ENCODE measurements around the gene NXN. TPM values are rescaled to one million over a fixed set of nuclear protein-coding genes. Genes with fewer than 3 reads are reported as not detected.

NXN gene
- polyA plus RNA-seq, 1 of the 3 experiments (the other 2 are of a cell fraction) = 23.9 TPM

DNA sequence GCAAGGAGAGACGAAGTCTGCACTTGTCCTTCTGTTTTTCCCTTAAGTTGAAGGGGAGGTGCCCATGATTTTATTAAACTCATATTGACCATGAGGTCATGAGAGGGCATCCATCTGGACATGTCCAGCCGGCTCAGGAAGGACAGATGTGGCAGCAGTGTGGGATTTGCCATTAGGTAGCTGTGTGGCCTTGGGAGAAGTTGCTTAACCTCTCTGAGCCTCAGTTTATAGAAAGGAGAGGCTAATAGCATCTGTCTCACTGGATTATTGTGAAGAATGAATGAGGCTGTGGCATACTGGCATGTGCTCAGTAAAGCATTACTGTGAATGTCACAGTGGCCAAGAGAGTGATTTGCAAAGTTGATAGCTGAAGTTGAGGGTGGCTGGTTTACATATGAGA lies 18.5 kb upstream of the NXN start:
- Histone ChIP-seq H3K9ac (peak overlapping the region; percentile 89; the same call in 1 of the 2 replicates), H3K36me3 (replicated peaks in 1 of 2; ENCODE audit: control insufficient read depth in 1 of 2, insufficient read depth in 2 of 2, low read length in 1 of 2) (peaks cover 28 to 30% of the 10 kb centered on the region in 2 experiments)

GRCh38 chr17:996554-997344 lies 17.2 kb upstream of the NXN start, which contains the start of gene TIMM22:
TIMM22 (plus strand) TSS chr17:997129; CDS start chr17:997143, 14 bp downstream.
- Histone ChIP-seq H3K27me3 (ENCODE audit: insufficient read depth) (no peaks in the 10 kb centered on the region), H3K9me3 (no peaks in the 10 kb centered on the region), H3K4me2 (peak within 1 kb of the TSS; percentile 84), H3K36me3 (replicated peaks in 1 of 2; ENCODE audit: control insufficient read depth in 1 of 2, insufficient read depth in 2 of 2, low read length in 1 of 2) (peaks cover 20 to 21% of the 10 kb centered on the region in 2 experiments), H4K20me1 (ENCODE audit: insufficient read depth) (peaks cover 28% of the 10 kb centered on the region), H3K4me1 (ENCODE audit: control insufficient read depth in 1 of 2, insufficient read depth in 2 of 2, low read depth in 1 of 2, low read length in 1 of 2) (peaks cover 12 to 15% of the 10 kb centered on the region in 2 experiments; a peak in 3 of 4 replicates), H2AFZ (ENCODE audit: low read depth) (peak within 1 kb of the TSS; percentile 96), H3F3A (replicated peaks; ENCODE audit: insufficient read depth) (peaks cover 22% of the 10 kb centered on the region), H3K9me2 (no peaks in the 10 kb centered on the region), H3K9ac (peak within 1 kb of the TSS; percentile 89), H3K4me3 (ENCODE audit: low read depth in 2 of 2, low read length in 1 of 2) (peak within 1 kb of the TSS; percentile 68 to 99), H3K27ac (ENCODE audit: low read depth in 2 of 2, low read length in 1 of 2) (peak within 1 kb of the TSS; percentile 87 to 92), H3K79me2 (ENCODE audit: insufficient read depth) (peaks cover 24% of the 10 kb centered on the region)
- DNase-seq = peak; percentile 96
- CTCF ChIA-PET = interaction anchor here (0.6 to 6.5 kb wide), 37 partner anchors 8 to 584 kb away, joined by 3 to 69 read pairs (median 4); partner anchors contain the start of genes GLOD4, MRM3, NXN and VPS53
- POLR2A ChIA-PET = interaction anchor here (0.9 kb wide), 1 partner anchor 263 kb away, joined by 5 read pairs; no protein-coding TSS in a partner anchor
- under 1% methylated on average over 28 of the region's 71 CpGs for WGBS (ENCODE audit: low lambda C conversion rate)
- TF ChIP-seq SMC3 (IDR thresholded peaks at IDR 0.05; ENCODE audit: low read depth, low read length) (peak; percentile 63), MEF2A (IDR thresholded peaks at IDR 0.05; ENCODE audit: borderline replicate concordance, low read depth) (no peak), MAX (IDR thresholded peaks at IDR 0.05; ENCODE audit: low read depth) (peak; percentile 99), POLR2AphosphoS5 (IDR thresholded peaks at IDR 0.05; ENCODE audit: low read depth, low read length) (peak; percentile 82), TAF1 (IDR thresholded peaks at IDR 0.05; ENCODE audit: borderline replicate concordance, low read depth, low read length) (peak; percentile 98), TCF12 (IDR thresholded peaks at IDR 0.05) (no peak; the same call in 1 of the 2 replicates), NFIC (IDR thresholded peaks at IDR 0.05; ENCODE audit: borderline replicate concordance) (no peak), EZH2phosphoT487 (IDR thresholded peaks at IDR 0.05; ENCODE audit: borderline replicate concordance, low read depth) (no peak), PBX3 (IDR thresholded peaks at IDR 0.05) (no peak; the same call in 1 of the 2 replicates), CTCF (IDR thresholded peaks at IDR 0.05) (peak; percentile 88), USF2 (IDR thresholded peaks at IDR 0.05; ENCODE audit: borderline replicate concordance, low read depth, low read length) (peak; percentile 46; the same call in 1 of the 2 replicates), ELF1 (IDR thresholded peaks at IDR 0.05) (peak; percentile 54; the same call in 1 of the 2 replicates), FOXM1 (IDR thresholded peaks at IDR 0.05; ENCODE audit: low read depth) (no peak), YY1 (IDR thresholded peaks at IDR 0.05; ENCODE audit: low read depth) (peak; percentile 98), FOXJ3 (CRISPR knock-in tag; IDR thresholded peaks at IDR 0.05) (no peak), CHD2 (IDR thresholded peaks at IDR 0.05; ENCODE audit: low read length, partially characterized antibody) (peak; percentile 97), TEAD4 (IDR thresholded peaks at IDR 0.05; ENCODE audit: borderline replicate concordance, insufficient read depth) (no peak), RFX5 (IDR thresholded peaks at IDR 0.05; ENCODE audit: low read length) (no peak)
- TF ChIP-seq, protein P1, sequence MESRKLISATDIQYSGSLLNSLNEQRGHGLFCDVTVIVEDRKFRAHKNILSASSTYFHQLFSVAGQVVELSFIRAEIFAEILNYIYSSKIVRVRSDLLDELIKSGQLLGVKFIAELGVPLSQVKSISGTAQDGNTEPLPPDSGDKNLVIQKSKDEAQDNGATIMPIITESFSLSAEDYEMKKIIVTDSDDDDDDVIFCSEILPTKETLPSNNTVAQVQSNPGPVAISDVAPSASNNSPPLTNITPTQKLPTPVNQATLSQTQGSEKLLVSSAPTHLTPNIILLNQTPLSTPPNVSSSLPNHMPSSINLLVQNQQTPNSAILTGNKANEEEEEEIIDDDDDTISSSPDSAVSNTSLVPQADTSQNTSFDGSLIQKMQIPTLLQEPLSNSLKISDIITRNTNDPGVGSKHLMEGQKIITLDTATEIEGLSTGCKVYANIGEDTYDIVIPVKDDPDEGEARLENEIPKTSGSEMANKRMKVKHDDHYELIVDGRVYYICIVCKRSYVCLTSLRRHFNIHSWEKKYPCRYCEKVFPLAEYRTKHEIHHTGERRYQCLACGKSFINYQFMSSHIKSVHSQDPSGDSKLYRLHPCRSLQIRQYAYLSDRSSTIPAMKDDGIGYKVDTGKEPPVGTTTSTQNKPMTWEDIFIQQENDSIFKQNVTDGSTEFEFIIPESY (IDR thresholded peaks at IDR 0.05; ENCODE audit: borderline replicate concordance, low read depth) = peak; percentile 93

More for the DNA sequence above, 18.5 kb upstream of the NXN start:
- ChIA-PET POLR2A (no interaction called here), CTCF (interaction anchor here (0.8 to 6.5 kb wide), 7 partner anchors 17 to 202 kb away, joined by 3 to 69 read pairs (median 5); partner anchors contain the start of gene NXN)
- H4K20me1 ChIP-seq (ENCODE audit: insufficient read depth) = peaks cover 40% of the 10 kb centered on the region
- TF ChIP-seq MEF2A (IDR thresholded peaks at IDR 0.05; ENCODE audit: borderline replicate concordance, low read depth) (no peak), POLR2AphosphoS5 (IDR thresholded peaks at IDR 0.05; ENCODE audit: low read depth, low read length) (0 out of 2 replicates have a peak, but pooled peaks have one; percentile 31)
- no peaks in the 10 kb centered on the region for H3K27me3 ChIP-seq (ENCODE audit: insufficient read depth)
- no peak overlapping the region for H2AFZ ChIP-seq (ENCODE audit: low read depth)
- 27% methylated on average over 2 of the region's 2 CpGs for WGBS (ENCODE audit: low lambda C conversion rate)
- peaks cover 35% of the 10 kb centered on the region for H3F3A ChIP-seq (replicated peaks; ENCODE audit: insufficient read depth)
- no peak overlapping the region for H3K27ac ChIP-seq (ENCODE audit: low read depth in 2 of 2, low read length in 1 of 2)
- peak overlapping the region; percentile 68 to 99 for H3K4me3 ChIP-seq (ENCODE audit: low read depth in 2 of 2, low read length in 1 of 2)
- peak overlapping the region; percentile 84 for H3K4me2 ChIP-seq
- H3K79me2 ChIP-seq (ENCODE audit: insufficient read depth) = peaks cover 24% of the 10 kb centered on the region
- DNase-seq = no peak
- H3K9me3 ChIP-seq = no peaks in the 10 kb centered on the region
- H3K9me2 ChIP-seq = no peaks in the 10 kb centered on the region
- H3K4me1 ChIP-seq (ENCODE audit: control insufficient read depth in 1 of 2, insufficient read depth in 2 of 2, low read depth in 1 of 2, low read length in 1 of 2) = peaks cover 14 to 26% of the 10 kb centered on the region in 2 experiments; a peak in 3 of 4 replicates
